ENCODE data around the gene TP53TG5.

The TP53TG5 gene

GRCh38 chr20:45368221-45368980, 9.7 kb downstream of the TP53TG5 start:
- Histone ChIP-seq H3K36me3 (ENCODE audit: control insufficient read depth in 2 of 2, insufficient read depth in 1 of 2, low read length in 2 of 2) (peaks cover 0 to 40% of the 10 kb centered on the region in 2 experiments; a peak in 1 of 3 replicates), H3K4me3 (ENCODE audit: low read depth, low read length) (no peak overlapping the region), H3K27ac (ENCODE audit: extremely low read depth, low read depth, low read length) (no peak overlapping the region), H3K4me1 (ENCODE audit: control insufficient read depth, insufficient read depth, low read length) (no peaks in the 10 kb centered on the region; the same call in 1 of the 2 replicates), H3K9me3 (ENCODE audit: control insufficient read depth, insufficient read depth, low read depth, low read length) (no peaks in the 10 kb centered on the region)
- TF ChIP-seq ZNF155 (tag by site-specific recombination; IDR thresholded peaks at IDR 0.05) (no peak), ZNF521 (tag by site-specific recombination; IDR thresholded peaks at IDR 0.05) (no peak), ZBTB26 (tag by site-specific recombination; optimal IDR thresholded peaks at IDR 0.05) (no peak), EGR2 (tag by site-specific recombination; IDR thresholded peaks at IDR 0.05; ENCODE audit: low read depth) (no peak), FEZF1 (tag by site-specific recombination; IDR thresholded peaks at IDR 0.05) (no peak), ZNF26 (tag by site-specific recombination; IDR thresholded peaks at IDR 0.05) (no peak), ZNF280D (tag by site-specific recombination; IDR thresholded peaks at IDR 0.05) (no peak), ZNF146 (tag by site-specific recombination; IDR thresholded peaks at IDR 0.05) (no peak), ZNF610 (tag by site-specific recombination; IDR thresholded peaks at IDR 0.05; ENCODE audit: borderline replicate concordance) (no peak), ZNF513 (tag by site-specific recombination; IDR thresholded peaks at IDR 0.05) (no peak), ZNF174 (tag by site-specific recombination; IDR thresholded peaks at IDR 0.05) (no peak), RBAK (tag by site-specific recombination; IDR thresholded peaks at IDR 0.05) (no peak), HOXD13 (CRISPR knock-in tag; IDR thresholded peaks at IDR 0.05; ENCODE audit: borderline replicate concordance) (no peak), ZNF707 (tag by site-specific recombination; IDR thresholded peaks at IDR 0.05) (no peak), ZNF114 (tag by site-specific recombination; IDR thresholded peaks at IDR 0.05) (no peak), ZNF529 (tag by site-specific recombination; IDR thresholded peaks at IDR 0.05; ENCODE audit: insufficient replicate concordance) (no peak), ZNF488 (tag by site-specific recombination; IDR thresholded peaks at IDR 0.05) (no peak), KLF7 (tag by site-specific recombination; IDR thresholded peaks at IDR 0.05; ENCODE audit: borderline replicate concordance) (no peak)
- CTCF ChIA-PET: interaction anchor here (0.6 to 1.3 kb wide), 6 partner anchors 82 to 809 kb away, joined by 3 to 6 read pairs (median 3); partner anchors contain the start of gene WFDC9
- POLR2A ChIA-PET: interaction anchor here (0.7 to 1.2 kb wide), 2 partner anchors 47 to 61 kb away, joined by 3 read pairs; no protein-coding TSS in a partner anchor

Data from HEK293 (cell line).